ENCODE data around the gene IL37.

The IL37 gene

DNA sequence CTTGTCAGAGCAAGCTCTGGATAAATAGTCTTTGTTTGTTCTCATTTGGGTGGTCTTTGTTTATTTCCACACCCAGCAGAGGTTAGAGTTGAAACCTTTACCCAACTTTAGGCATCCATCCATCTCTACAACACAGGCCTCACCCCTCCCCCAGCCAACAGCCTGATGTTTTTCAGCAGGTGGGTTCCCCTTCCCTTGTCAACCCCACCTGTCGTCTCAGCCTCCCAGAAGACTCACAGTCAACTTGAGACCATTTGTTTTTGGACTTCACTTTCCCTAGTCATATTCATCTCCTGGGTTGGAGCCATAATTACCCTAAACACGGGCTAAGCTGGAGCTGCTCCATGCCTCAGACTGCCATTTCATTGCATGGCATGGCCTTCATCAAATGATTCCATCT is 35.1 kb downstream of the IL37 start:
- no peak for DNase-seq (ENCODE audit: low read depth)
- H3K4me3 ChIP-seq (ENCODE audit: low read length), result no peak overlapping the region
- TF ChIP-seq, protein P1, sequence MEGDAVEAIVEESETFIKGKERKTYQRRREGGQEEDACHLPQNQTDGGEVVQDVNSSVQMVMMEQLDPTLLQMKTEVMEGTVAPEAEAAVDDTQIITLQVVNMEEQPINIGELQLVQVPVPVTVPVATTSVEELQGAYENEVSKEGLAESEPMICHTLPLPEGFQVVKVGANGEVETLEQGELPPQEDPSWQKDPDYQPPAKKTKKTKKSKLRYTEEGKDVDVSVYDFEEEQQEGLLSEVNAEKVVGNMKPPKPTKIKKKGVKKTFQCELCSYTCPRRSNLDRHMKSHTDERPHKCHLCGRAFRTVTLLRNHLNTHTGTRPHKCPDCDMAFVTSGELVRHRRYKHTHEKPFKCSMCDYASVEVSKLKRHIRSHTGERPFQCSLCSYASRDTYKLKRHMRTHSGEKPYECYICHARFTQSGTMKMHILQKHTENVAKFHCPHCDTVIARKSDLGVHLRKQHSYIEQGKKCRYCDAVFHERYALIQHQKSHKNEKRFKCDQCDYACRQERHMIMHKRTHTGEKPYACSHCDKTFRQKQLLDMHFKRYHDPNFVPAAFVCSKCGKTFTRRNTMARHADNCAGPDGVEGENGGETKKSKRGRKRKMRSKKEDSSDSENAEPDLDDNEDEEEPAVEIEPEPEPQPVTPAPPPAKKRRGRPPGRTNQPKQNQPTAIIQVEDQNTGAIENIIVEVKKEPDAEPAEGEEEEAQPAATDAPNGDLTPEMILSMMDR (conservative IDR thresholded peaks at IDR 0.05; ENCODE audit: low read length), result no peak

DNA sequence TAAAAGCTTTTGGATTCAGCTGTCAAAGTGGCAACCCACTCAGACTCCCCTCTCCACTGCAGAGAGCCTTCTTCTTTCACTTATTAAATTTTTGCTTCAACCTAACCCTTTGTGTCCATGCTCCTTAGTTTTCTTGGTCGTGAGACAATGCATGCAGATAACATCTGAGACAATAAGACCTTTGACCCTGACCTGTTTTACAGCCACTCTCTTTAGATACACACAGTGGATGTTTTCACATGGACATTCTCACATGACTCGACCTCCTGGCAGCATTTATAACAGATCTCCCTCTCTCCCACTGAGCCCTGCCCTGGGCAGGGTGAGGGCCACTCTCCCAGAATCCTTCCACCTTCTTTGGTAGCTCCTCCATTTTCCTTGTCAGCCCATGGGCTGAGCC is 36.4 kb downstream of the IL37 start:
- DNase-seq (ENCODE audit: low read depth), result no peak
- TF ChIP-seq, protein P1 (conservative IDR thresholded peaks at IDR 0.05; ENCODE audit: low read length), result no peak
- H3K4me3 ChIP-seq (ENCODE audit: low read length), result no peak overlapping the region

DNA sequence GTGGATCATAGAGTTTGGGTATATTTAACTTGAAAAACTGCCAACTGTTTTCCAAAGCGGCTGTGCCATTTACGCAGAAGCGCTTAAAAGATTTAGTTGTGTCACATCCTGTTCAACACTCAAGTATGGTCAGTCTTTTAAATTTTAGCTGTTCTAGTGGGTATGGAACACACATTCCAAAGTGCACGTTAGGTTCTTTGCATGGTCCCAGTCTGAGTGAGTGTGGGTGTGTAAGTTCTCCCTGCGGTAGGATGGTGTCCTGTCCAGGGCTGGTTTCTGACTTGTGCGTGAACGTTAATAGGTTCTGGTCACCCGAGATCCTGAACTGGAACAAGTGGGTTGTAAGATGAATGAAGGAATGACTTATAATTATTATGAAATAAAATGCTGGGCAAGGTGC is 38.5 kb downstream of the IL37 start:
- no peak overlapping the region for H3K4me3 ChIP-seq (ENCODE audit: low read length)
- TF ChIP-seq, protein P1 (conservative IDR thresholded peaks at IDR 0.05; ENCODE audit: low read length), result no peak
- no peak for DNase-seq (ENCODE audit: low read depth)

DNA sequence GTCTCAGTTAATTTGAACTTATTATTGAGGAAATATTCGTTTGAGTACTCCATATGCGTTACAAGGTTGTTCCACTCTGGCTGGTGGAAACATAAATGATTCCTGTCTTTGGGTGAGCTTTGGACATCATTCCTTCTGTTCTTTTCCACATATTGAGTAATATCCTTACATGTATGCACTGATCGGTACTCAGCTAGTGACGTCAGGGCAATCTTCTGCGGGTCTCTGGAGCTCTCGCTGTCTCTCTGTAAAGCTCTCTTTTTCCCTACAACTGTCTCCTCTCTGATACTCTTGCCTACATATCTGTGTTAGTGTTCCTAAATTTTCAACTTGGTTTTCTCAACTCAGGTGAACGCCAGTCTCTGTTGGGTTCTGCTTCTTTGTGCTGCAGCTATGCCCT is 43.4 kb downstream of the IL37 start:
- TF ChIP-seq, protein P1 (conservative IDR thresholded peaks at IDR 0.05; ENCODE audit: low read length), result no peak
- no peak overlapping the region for H3K4me3 ChIP-seq (ENCODE audit: low read length)
- no peak for DNase-seq (ENCODE audit: low read depth)

DNA sequence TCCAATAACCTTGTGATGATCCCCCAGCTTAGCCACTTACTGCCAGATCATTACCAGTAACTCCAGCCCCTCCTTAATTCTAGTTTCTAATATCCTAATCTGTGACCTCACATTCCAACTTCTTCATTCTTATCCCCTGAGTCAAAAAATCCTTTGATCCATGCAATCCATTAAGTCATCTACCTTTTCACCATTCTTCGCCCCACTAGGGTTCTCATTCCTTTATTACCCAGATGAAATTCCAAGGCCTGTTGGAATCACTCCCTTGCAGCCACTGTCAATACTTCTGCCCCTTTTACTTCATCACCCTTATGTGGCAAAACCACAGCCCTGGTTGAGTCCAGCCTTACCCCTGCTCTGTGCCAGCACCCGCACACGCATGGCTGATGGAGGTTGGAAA is 46.5 kb downstream of the IL37 start:
- TF ChIP-seq, protein P1 (conservative IDR thresholded peaks at IDR 0.05; ENCODE audit: low read length), result no peak
- no peak for DNase-seq (ENCODE audit: low read depth)
- H3K4me3 ChIP-seq (ENCODE audit: low read length), result no peak overlapping the region

DNA sequence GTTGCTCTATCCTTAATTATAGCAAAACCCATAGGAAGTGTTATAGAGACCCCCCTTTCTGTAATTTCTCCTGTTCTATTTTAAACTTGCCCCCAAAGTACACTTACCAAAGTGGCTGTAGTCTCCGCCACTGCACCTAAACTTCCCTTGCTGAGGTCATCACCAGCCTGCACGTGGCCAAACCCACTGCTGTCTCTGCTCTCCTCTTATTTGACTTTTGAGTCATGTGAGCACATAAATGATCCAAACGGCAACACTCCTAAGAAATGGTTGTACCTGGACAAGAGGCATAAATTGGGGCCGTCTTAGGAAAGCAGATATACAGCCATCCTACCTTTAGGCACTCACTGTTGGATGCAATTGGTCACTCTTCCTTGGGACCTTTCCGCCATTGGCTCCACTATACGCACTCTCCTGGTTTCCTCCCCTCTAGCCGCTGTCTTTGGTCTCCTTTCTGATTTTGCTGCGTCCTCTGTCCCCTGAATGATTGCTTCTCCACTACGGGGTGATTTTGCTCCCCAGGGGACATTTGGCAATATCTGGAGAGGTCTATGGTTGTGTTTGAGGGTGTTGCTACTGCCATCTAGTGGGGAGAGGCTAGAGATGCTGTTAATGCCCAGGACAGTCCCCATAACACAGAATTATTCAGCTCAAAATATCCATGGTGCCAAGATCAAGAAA is 47.6 kb downstream of the IL37 start:
- TF ChIP-seq, protein P1 (conservative IDR thresholded peaks at IDR 0.05; ENCODE audit: low read length), result peak; percentile 91
- peak; percentile 64 for DNase-seq (ENCODE audit: low read depth)
- no peak overlapping the region for H3K4me3 ChIP-seq (ENCODE audit: low read length)

DNA sequence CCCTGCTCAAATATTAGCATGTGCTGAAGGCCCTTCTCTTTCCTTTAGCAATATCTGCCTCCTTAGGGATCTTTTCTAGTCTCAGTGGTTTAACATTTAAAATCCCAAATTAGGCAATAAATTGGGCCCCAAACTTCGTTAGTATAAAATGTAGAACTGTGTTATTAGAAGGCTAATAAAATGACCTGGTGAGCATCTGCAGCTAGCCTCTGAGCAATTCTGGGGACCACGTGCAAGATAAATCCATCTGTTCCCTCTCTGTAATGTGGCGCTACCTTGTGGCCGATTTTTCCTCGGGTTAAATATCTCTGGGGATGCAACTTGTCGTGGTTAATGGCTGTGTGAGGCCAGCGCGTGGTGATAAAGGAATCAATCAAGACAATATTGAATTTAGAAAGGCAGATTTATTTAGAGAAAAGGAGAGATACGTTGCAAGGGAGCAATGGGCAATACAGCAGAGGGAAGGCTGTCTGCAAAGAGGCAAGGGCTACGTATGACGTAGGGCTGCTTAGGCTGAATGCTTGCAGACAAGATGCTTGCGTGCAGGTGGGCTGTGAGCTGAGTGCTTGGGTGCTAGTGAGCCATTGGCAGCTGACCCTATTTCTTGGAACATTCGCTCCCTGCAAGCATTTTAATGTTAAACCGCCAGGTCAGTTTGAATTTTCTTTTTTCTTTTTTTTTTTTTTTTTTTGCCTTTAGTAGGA is 48.3 kb downstream of the IL37 start:
- DNase-seq (ENCODE audit: low read depth), result no peak
- no peak overlapping the region for H3K4me3 ChIP-seq (ENCODE audit: low read length)
- TF ChIP-seq, protein P1 (conservative IDR thresholded peaks at IDR 0.05; ENCODE audit: low read length), result no peak
